Hematopoietic multipotent progenitor cell treated with erythropoietin and hydrocortisone succinate and interleukin-3 and kit ligand, for 17 days (in vitro differentiated cells): ENCODE data around the gene PATE4.
"Not testable (repeated sequence)": the region's sequence is repeated elsewhere in the genome, so short reads cannot be mapped to it uniquely, and the experiment has no call there.

Source experiments
- DNase-seq: peaks from one replicate; pipeline ENCODE4 v3.0.0-alpha.2; 2015; ENCODE audit warnings: low spot score

The PATE4 gene

GRCh38 chr11:125833016-125833415 is at the start of gene PATE4:
TSS of gene PATE4 (plus strand) at chr11:125833316. CDS start at chr11:125833360, 44 bp downstream.
- DNase-seq = no peak

DNA sequence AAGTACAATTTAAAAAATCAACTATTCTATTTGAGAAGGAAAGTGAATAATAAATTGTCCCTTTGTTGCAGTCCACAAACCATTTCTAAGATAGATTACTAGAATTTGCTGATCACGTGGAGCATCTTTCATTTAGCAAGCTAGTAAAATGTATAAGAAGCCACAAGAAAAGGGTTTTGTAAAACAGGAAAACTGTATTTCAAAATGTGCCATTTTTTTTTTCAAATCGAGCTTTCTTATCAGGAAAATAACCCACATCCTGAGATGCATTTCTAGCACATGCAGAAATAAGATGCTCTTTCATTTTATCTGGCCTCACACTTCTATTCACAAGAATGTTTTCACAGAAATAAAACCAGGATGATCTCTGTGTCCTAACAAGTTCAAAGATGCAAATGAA is 48.4 kb upstream of the PATE4 start:
- no peak for DNase-seq

DNA sequence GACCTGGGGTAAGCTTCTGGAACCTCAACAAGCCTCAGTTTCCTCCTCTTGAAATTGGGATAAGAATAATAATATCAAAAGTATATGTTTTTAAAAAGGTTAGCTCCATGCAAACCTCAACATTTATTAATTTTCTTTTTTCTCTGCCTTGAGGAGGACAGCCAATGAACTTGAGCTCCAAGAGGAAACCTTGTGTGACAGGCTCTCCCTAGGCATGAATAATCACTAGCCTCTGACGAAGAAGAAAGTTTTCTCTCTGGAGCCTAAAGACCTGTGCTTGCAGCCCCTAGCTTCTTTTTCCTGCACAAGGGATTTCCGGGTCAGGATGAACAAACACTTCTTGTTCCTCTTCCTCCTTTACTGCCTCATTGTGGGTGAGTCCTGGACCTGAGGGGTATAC is 45.3 kb upstream of the PATE4 start, which contains the start of gene PATE3:
Gene PATE3 (plus strand): TSS at position 301 of the 400 bp plus-strand sequence. CDS start 25 bp downstream, at position 326.
- DNase-seq = no peak

GRCh38 chr11:125790825-125791224 is 42.3 kb upstream of the PATE4 start:
- no peak for DNase-seq

GRCh38 chr11:125797641-125798040 is 35.5 kb upstream of the PATE4 start:
- no peak for DNase-seq

DNA sequence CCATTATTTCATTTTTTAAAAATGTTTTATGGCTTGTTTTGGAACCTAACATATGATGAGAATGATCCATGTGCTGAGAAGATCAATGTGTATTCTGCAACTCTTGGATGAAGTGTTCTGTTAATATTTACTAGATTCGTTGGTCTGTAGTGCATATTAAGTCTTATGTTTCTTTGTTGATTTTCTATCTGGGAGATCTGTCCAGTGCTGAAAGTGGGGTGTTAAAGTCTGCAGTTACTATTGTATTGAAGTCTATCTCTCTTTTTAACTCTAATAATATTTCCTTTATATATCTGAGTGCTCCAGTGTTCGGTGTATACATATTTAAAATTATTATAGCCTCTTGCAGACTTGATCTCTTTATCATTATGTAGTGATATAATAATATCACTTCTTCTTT is 33.3 kb upstream of the PATE4 start:
- no peak for DNase-seq

DNA sequence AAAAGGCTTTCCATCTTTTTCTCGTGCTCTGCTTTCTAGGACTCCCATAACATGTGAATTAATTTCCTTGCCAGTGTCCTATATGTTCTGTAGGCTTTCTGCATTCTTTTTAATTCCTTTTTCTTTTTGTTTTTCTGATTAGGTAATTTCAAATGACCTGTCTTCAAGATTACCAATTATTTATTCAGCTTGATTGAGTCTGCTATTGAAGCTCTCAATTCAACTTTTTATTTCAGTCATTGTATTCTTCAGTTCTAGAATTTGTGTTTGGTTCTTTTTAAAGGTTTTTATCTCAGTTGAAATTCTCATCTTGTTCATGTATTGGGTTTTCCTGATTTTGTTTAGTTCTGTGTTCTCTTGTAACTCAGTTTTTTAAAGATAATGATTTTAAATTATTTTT is 30.7 kb upstream of the PATE4 start:
- DNase-seq = no peak

DNA sequence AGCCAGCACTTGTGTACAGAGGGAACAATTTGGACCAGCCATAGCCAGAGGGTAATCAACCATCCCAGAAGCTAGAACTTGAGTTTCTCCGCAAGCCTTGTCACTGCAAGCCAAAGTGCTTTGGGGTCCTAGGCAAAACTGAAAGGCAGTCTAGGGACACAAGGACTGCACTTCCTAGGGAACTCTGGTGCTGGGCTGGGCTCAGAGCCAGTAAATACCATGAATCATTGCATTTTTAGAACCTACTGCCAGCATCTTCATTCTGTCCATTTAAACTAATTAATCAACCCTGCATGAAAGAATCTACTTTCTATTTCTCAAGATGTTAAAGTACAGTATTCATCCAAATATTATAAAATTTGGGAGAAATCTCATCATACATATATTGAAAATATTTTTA is 25.2 kb upstream of the PATE4 start:
- DNase-seq = no peak

DNA sequence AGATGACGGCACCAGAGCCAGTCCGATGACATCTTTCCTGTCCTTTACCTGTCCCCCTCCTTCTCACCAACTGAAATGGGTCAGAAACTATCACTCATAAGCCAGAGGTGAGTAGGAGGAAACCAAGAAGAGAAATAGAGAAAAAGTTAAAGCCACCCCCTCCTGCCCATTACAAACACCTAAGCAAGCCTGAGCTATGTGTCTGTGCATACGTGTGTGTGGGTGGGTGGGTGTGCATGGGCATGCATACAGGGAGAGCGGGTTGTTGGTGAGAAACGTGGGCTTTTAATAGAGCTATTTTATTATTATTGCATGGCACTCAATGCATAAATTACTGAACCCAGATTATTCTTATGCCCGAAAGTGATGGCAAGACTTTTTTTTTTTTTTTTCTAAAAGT is 2.6 kb downstream of the PATE4 start:
- no peak for DNase-seq

GRCh38 chr11:125842321-125842948 is 9.3 kb downstream of the PATE4 start:
- no peak for DNase-seq

DNA sequence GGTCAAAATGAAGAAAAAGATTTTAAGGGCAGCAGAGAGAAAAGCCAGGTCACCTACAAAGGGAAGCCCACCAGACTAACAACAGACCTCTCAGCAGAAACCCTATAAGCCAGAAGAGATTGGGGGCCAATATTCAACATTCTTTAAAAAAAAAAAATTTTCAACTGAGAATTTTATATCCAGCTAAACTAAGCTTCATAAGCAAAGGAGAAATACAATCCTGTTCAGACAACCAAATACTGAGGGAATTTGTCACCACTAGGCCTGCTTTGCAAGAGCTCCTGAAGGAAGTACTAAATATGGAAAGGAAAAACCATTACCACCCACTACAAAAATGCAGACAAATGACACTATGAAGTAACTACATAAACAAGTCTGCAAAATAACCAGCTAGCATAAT is 13.1 kb downstream of the PATE4 start:
- DNase-seq = no peak

GRCh38 chr11:125857670-125858069 is 24.6 kb downstream of the PATE4 start:
- not testable (repeated sequence) for DNase-seq

DNA sequence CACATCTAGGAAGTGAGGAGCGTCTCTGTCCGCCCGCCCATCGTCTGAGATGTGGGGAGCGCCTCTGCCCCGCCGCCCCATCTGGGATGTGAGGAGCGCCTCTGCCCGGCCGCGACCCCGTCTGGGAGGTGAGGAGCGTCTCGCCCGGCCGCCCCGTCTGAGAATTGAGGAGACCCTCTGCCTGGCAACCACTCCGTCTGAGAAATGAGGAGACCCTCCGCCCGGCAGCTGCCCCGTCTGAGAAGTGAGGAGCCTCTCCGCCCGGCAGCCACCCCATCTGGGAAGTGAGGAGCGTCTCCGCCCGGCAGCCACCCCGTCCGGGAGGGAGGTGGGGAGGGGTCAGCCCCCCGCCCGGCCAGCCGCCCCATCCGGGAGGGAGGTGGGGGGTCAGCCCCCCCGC is 29.7 kb downstream of the PATE4 start:
- not testable (repeated sequence) for DNase-seq

DNA sequence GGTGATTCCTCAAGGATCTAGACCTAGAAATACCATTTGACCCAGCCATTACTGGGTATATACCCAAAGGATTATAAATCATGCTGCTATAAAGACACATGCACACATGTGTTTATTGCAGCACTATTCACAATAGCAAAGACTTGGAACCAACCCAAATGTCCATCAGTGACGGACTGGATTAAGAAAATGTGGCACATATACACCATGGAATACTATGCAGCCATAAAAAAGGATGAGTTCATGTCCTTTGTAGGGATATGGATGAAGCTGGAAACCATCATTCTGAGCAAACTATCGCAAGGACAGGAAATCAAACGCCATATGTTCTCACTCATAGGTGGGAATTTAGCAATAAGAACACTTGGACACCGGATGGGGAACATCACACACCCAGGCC is 32.2 kb downstream of the PATE4 start:
- not testable (repeated sequence) for DNase-seq

- no peak for DNase-seq
These were observed 36.4 kb downstream of the PATE4 start for GRCh38 chr11:125869521-125869920.

- peak; percentile 25 for DNase-seq
These were observed 38.4 kb downstream of the PATE4 start for GRCh38 chr11:125871391-125872137.

GRCh38 chr11:125872138-125872491 is 39.0 kb downstream of the PATE4 start:
- DNase-seq = no peak

- DNase-seq = no peak
These were observed 40.9 kb downstream of the PATE4 start for GRCh38 chr11:125873881-125874555.

- DNase-seq = peak; percentile 62
These were observed 41.5 kb downstream of the PATE4 start for GRCh38 chr11:125874556-125875124.

GRCh38 chr11:125881291-125881690 is 48.2 kb downstream of the PATE4 start:
- DNase-seq = no peak

GRCh38 chr11:125883375-125883774 is 50.3 kb downstream of the PATE4 start:
- no peak for DNase-seq

DNA sequence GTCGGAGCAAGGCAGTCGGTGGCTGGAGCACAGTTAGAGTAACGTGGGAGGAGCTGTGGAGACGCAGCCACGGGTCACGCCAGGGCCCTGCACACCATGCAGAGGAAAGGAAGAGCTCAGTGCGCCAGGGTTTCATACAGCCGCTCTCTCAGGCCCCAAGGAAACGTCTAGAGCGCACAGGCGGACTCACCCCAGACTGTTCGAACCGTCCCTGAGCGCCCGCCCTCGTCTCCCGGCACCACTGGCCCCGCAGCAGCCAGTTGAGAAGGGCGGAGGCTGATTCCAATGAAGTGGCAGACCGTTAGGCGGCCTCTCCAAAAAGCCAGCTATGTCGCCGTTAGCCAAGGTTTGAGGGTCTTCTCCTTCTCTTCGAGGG is 53.9 kb downstream of the PATE4 start:
- peak; percentile 38 for DNase-seq
